GM12878 (cell line): Measurements from ENCODE around the gene PPP1R18. TPM values are rescaled to one million over a fixed set of nuclear protein-coding genes. Genes with fewer than 3 reads are reported as not detected.

Experiments
- CHD2 ChIP-seq: IDR thresholded peaks from 2 replicates; pipeline ENCODE4 v1.6.1; 2011; ENCODE audit warnings: low read depth, low read length, improper control_type of control experiment, borderline replicate concordance
- E4F1 ChIP-seq: fragments of 450-650 bp; IDR thresholded peaks from 2 replicates; pipeline ENCODE4 v1.6.1; 2018; ENCODE audit warnings: borderline replicate concordance, mild to moderate bottlenecking; ENCODE audit not compliant: partially characterized antibody
- EGR1 ChIP-seq, 2 experiments: IDR thresholded peaks; 1 replicate in 1 of 2; 2 replicates in 1 of 2; pipeline ENCODE4 v1.6.1; 2011 to 2012; ENCODE audit warnings: low read depth in 2 of 2, low read length in 2 of 2, borderline replicate concordance in 1 of 2, mild to moderate bottlenecking in 1 of 2, moderate library complexity in 1 of 2
- ELK1 ChIP-seq: IDR thresholded peaks from 2 replicates; pipeline ENCODE4 v1.6.1; 2012; ENCODE audit warnings: low read depth, low read length, improper control_type of control experiment
- ESRRA ChIP-seq: IDR thresholded peaks from 2 replicates; pipeline ENCODE4 v1.6.1; 2012; ENCODE audit warnings: mild to moderate bottlenecking, low read length, improper control_type of control experiment
- IRF4 ChIP-seq: IDR thresholded peaks from 2 replicates; pipeline ENCODE4 v1.6.1; 2011; ENCODE audit warnings: low read depth, low read length
- KAT2A ChIP-seq: conservative IDR thresholded peaks from 2 replicates; pipeline ENCODE4 v1.6.1; 2011; ENCODE audit warnings: low read depth, low read length; ENCODE audit not compliant: control insufficient read depth
- PRDM15 ChIP-seq: fragments of 450-650 bp; formaldehyde crosslinking; IDR thresholded peaks from 2 replicates; pipeline ENCODE4 v1.4.0; 2020; ENCODE audit warnings: mild to moderate bottlenecking, moderate library complexity
- RAD21 ChIP-seq: IDR thresholded peaks from 2 replicates; pipeline ENCODE4 v1.6.1; 2011; ENCODE audit warnings: mild to moderate bottlenecking, low read depth, low read length, moderate library complexity; ENCODE audit not compliant: insufficient read depth
- SREBF1 ChIP-seq: IDR thresholded peaks from 2 replicates; pipeline ENCODE4 v1.6.1; 2012; ENCODE audit warnings: mild to moderate bottlenecking, low read length
- TCF12 ChIP-seq: IDR thresholded peaks from 2 replicates; pipeline ENCODE4 v1.6.1; 2011; ENCODE audit warnings: low read depth, mild to moderate bottlenecking, low read length
- ZNF622 ChIP-seq: fragments of 450-650 bp; IDR thresholded peaks from 2 replicates; pipeline ENCODE4 v1.6.1; 2017; ENCODE audit warnings: mild to moderate bottlenecking, inconsistent platforms
- polyA plus RNA-seq, 11 experiments: library from polyadenylated mRNA; depleted of rRNA in 4 of 11; unstranded in 6 of 11; stranded (reverse) in 5 of 11; fragments of >200 nt; fragmentation: Nextera tagmentation in 4 of 11; fragmentation: Illumina TruSeq in 1 of 11; extraction: Ambion mirVana in 4 of 11; extraction: Trizol in 1 of 11; gene quantifications; 1 replicate in 1 of 11; 2 replicates in 10 of 11; pipeline versions ENCODE4 v1.2.1 to v1.2.3, GENCODE V29; 2011 to 2016; ENCODE audit warnings: inconsistent platforms in 2 of 11, missing spikeins in 2 of 11, low read depth in 1 of 11
- total RNA-seq, 4 experiments: library from RNA; depleted of rRNA in 3 of 4; stranded (reverse); fragments of >200 nt in 3 of 4; fragmentation: Illumina TruSeq in 1 of 4; extraction: Trizol in 1 of 4; gene quantifications; 2 replicates each; pipeline versions ENCODE4 v1.2.1 to v1.2.3, GENCODE V29; 2013 to 2021
- TF ChIP-seq, protein P1 (sequence below): IDR thresholded peaks from 2 replicates; pipeline ENCODE4 v1.6.1; 2012; ENCODE audit warnings: mild to moderate bottlenecking, low read depth, low read length
- TF ChIP-seq, protein P2 (sequence below): fragments of 450-650 bp; formaldehyde crosslinking; IDR thresholded peaks from 2 replicates; pipeline ENCODE4 v1.5.0; 2022; ENCODE audit warnings: mild to moderate bottlenecking, missing genetic modification characterization

The PPP1R18 gene
- total and polyA plus RNA-seq, 10 of the 15 experiments (the other 5 are each of a cell fraction or from before 2014, with no cell fraction given) = 21.0 to 119 (median 52.6) TPM

DNA sequence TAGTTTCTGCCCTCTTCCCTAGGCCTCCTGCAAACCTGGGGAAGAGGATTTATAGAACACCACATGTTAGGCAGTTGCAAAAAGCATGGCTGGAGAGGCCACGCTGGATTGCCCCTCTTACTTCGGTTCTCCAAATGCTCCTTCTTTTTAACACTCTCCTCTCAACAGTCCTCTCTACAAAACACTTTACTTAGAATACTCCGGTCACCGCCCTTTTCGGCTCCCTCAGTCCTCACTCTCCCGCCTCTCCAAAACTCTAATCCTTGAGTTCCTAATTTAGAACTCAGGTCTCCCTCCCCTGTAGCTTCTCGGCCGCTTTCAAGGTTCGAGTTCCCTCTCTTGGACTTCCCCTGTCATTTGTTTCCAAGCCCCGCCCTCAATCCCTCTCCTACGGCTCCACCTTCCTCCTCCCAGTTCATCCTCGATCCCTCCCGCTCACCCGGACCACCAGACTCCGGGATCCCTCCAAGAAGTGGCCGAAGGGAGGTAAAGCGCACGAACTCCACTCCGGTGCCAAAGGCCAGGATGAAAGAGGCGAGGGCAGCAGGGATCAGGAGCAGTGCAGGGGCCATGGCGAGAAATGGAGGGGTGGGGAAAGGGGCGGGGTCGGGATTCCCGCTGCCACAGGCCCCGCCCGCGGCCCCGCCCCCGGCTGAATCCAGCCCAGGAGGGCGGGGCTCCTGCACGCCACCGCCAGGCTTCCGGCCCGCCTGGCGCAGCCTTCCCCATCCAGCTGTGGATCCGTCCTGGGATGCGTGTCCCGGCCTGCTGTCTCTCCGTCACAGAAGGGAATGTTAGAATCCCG lies 4.2 kb upstream of the PPP1R18 start, which contains the start of gene NRM (continued):
- TF ChIP-seq, protein P1, sequence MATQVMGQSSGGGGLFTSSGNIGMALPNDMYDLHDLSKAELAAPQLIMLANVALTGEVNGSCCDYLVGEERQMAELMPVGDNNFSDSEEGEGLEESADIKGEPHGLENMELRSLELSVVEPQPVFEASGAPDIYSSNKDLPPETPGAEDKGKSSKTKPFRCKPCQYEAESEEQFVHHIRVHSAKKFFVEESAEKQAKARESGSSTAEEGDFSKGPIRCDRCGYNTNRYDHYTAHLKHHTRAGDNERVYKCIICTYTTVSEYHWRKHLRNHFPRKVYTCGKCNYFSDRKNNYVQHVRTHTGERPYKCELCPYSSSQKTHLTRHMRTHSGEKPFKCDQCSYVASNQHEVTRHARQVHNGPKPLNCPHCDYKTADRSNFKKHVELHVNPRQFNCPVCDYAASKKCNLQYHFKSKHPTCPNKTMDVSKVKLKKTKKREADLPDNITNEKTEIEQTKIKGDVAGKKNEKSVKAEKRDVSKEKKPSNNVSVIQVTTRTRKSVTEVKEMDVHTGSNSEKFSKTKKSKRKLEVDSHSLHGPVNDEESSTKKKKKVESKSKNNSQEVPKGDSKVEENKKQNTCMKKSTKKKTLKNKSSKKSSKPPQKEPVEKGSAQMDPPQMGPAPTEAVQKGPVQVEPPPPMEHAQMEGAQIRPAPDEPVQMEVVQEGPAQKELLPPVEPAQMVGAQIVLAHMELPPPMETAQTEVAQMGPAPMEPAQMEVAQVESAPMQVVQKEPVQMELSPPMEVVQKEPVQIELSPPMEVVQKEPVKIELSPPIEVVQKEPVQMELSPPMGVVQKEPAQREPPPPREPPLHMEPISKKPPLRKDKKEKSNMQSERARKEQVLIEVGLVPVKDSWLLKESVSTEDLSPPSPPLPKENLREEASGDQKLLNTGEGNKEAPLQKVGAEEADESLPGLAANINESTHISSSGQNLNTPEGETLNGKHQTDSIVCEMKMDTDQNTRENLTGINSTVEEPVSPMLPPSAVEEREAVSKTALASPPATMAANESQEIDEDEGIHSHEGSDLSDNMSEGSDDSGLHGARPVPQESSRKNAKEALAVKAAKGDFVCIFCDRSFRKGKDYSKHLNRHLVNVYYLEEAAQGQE = no peak
- TF ChIP-seq ESRRA (no peak), ZNF622 (no peak), EGR1 (IDR thresholded peaks at IDR 0.05; ENCODE audit: borderline replicate concordance in 1 of 2, low read depth in 2 of 2, low read length in 2 of 2) (no peak), SREBF1 (no peak), IRF4 (no peak), RAD21 (no peak), ELK1 (0 out of 2 replicates have a peak, but pooled peaks have one; percentile 34), KAT2A (no peak), TCF12 (no peak), CHD2 (peak; percentile 17; the same call in 1 of the 2 replicates), E4F1 (no peak), PRDM15 (CRISPR knock-in tag) (no peak)
- TF ChIP-seq, protein P2, sequence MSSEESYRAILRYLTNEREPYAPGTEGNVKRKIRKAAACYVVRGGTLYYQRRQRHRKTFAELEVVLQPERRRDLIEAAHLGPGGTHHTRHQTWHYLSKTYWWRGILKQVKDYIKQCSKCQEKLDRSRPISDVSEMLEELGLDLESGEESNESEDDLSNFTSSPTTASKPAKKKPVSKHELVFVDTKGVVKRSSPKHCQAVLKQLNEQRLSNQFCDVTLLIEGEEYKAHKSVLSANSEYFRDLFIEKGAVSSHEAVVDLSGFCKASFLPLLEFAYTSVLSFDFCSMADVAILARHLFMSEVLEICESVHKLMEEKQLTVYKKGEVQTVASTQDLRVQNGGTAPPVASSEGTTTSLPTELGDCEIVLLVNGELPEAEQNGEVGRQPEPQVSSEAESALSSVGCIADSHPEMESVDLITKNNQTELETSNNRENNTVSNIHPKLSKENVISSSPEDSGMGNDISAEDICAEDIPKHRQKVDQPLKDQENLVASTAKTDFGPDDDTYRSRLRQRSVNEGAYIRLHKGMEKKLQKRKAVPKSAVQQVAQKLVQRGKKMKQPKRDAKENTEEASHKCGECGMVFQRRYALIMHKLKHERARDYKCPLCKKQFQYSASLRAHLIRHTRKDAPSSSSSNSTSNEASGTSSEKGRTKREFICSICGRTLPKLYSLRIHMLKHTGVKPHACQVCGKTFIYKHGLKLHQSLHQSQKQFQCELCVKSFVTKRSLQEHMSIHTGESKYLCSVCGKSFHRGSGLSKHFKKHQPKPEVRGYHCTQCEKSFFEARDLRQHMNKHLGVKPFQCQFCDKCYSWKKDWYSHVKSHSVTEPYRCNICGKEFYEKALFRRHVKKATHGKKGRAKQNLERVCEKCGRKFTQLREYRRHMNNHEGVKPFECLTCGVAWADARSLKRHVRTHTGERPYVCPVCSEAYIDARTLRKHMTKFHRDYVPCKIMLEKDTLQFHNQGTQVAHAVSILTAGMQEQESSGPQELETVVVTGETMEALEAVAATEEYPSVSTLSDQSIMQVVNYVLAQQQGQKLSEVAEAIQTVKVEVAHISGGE (CRISPR knock-in tag) = no peak
